Stimulated activated CD4-positive, alpha-beta T cell treated with anti-CD3 and anti-CD28 coated beads, Interleukin-4, amount 100 ng/mL, for 48 hours (primary cell): Measurements from ENCODE around the gene CEP63.
"Not testable (repeated sequence)": the region's sequence is repeated elsewhere in the genome, so short reads cannot be mapped to it uniquely, and the experiment has no call there.

Experiments
- DNase-seq, 2 donors: peaks; one replicate each; pipeline ENCODE4 v3.0.0-alpha.2; 2020; ENCODE audit warnings: low read depth in 2 of 2

The CEP63 gene

DNA sequence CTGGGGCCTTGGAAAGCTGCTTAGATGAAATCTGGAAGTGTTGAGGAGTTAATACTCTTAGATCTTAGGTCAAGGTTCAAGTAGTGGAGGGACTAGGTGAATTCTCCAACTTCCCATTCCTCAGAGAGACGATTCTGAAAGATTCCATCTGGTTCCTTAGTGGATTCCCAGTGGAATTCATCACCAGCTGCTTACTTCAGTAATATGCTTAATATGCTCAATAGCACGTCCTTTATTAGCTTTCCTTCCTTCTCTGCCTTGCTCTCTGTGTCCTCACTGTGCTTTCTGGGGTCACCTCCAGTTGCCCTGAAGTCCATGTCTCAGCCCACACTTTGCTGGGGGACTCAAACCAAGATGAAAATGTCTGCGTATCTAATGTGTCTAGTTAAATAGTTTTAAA, 31.0 kb downstream of the CEP63 start:
- no peak for DNase-seq

DNA sequence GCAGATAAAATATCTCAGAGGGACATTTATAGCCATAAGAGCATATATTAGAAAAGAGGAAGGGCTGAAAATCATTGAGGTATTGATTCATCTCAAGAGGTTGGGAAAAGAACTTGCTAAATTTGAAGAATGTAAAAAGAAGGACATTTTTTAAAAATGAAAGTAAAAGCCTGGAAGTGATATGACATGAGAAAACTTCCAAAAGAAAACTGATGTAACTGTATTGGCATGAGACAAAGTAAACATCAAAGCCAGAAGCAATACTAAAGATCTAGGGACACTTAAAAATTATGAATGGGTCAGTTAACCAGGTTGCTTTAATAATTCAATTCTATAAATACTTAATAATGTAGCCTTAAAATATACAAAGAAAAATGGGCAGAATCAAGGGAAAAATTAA, 31.9 kb downstream of the CEP63 start:
- DNase-seq, result no peak

DNA sequence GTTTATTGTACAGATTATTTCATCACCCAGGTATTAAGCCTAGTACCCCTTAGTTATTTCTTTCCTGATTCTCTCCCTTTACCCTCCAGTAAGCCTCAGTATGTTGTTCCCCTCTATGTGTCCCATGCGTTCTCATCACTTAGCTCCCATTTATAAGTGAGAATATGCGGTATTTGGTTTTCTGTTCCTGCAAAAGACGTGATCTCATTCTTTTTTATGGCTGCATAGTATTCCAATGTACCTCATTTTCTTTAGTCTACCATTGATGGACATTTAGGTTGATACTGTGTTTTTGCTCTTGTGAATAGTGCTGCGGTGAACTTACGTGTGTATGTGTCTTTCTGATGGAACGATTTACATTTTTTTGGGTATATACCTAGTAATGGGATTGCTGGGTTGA, 36.7 kb downstream of the CEP63 start:
- no peak for DNase-seq

DNA sequence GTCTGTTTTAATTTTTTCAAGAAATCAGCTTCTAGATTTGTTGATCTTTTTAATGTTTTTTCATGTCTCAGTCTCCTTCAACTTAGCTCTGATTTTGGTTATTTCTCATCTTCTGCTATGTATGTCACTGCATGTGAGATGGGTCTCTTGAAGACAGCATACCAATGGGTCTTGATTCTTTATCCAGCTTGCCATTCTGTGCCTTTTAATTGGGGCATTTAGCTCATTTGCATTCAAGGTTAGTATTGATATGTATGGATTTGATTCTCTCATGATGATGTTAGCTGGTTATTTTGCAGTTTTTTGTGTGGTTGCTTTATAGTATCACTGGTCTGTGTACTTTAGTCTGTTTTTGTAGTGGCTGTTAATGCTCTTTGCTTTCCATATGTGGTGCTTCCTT, 39.4 kb downstream of the CEP63 start:
- no peak for DNase-seq

DNA sequence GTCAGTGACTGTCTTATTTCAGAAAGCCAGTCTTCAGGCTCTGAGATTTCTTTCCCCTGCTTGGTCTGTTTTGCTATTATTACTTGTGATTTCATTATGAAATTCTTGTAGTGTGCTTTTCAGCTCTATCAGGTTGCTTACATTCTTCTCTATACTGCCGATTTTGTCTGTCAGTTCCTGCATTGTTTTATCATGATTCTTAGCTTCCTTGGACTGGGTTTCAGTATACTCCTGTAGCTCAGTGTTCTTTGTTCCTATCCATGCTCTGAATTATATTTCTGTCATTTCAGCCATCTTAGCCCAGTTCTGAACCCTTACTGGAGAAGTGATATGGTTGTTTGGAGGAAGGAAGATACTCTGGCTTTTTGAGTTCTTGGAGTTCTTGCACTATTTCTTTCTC, 40.5 kb downstream of the CEP63 start:
- DNase-seq, result no peak

GRCh38 chr3:134527037-134527436, 41.2 kb downstream of the CEP63 start:
- peak; percentile 2 to 19 for DNase-seq

- no peak for DNase-seq
Measured at GRCh38 chr3:134527538-134528186, 41.8 kb downstream of the CEP63 start.

- no peak for DNase-seq
Measured at GRCh38 chr3:134533493-134533892, 47.6 kb downstream of the CEP63 start.

DNA sequence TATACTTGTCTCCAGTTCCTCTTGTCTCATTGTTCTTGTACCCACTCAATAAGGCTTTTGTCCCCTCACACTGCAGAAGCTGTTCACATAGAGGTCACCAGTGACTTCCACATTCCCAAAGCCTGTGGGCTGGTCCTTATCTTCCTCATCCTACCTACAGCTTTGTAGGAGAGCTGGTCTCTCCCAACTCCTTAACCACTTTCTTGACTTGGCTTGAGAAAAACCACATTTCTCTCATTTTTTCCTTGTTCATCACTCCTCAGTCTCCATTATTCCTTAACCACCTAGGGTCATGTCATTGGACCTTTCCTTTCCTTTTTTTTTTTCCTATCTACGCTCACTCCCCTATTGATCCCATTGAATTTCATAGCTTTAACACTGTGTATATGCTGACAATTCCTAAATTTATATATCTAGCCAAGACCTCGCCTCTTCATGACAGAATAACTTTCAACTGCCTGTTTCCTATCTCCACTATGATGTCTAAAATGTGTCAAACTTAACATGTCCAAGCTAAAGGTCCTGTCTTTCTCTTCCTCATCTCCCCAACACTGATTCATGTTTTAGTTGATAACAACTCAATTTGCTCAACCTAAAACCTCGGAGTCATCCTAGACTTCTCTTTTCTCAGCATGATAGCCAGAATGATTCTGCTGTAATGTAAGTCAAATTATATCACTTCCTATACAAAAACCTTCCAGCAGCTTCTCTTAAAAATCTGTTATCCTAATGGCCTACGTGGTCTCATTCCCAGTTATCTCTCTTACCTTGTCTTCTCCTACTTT, 49.5 kb downstream of the CEP63 start:
- no peak for DNase-seq

DNA sequence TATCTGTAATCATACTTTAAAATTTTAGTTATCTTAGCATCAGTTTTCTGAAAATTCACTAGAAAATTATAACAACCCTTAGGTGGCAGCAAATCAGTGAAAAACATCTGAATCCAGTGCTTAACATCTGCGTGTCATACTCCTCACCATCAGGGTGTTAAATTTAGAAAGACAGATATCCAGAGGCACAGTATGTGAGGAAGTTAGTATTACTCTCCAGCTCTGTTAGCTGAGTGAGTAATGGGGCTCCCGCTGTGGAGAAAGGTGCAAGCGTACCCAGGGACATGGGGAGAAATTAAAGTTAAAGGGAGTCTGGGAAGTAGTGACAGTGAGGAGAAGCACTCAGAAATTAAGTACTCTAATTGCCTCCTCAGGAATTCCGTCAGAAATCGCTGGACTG, 50.9 kb downstream of the CEP63 start:
- DNase-seq, result no peak

- no peak for DNase-seq
Measured at GRCh38 chr3:134542287-134542958, 56.6 kb downstream of the CEP63 start.

DNA sequence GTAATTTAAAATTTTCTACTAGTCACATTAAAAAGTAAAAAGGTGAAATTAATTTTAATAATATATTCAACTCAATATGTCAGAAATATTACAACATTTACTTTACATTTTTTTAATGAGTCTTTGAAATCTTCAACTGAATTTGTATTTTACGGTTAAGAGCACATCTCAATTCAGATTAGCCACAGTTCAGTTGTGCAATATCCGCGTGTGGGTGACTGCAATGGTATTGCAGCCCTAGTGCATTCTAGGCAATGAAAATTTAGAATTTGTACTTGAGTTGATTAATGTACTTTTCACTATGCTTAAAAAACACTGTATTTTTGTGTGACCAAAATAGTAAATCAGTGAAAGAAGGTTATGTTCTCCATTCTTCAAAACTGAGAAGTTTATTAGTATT, 57.3 kb downstream of the CEP63 start:
- DNase-seq, result no peak

DNA sequence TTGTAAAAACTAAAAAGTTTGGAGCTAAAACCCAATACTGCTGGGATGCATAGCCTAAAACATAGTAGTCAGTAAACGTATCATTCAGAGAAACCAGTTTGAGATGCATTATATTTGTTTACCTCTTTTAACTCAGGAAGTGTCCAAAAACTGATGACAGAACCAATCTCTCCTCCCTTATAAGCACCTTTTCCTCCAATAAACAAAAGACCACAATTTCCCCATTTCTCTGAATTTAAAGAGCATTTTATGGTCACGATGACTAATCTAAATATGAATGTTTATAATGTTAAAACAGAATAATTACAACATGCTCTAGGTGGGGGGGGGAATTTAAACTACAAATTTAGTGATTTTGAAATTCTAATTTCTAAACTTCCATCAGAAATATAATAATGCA, 58.5 kb downstream of the CEP63 start:
- no peak for DNase-seq

GRCh38 chr3:134544783-134545182, 58.9 kb downstream of the CEP63 start:
- DNase-seq, result not testable (repeated sequence)

- DNase-seq, result no peak
Measured at GRCh38 chr3:134545818-134546217, 60.0 kb downstream of the CEP63 start.

DNA sequence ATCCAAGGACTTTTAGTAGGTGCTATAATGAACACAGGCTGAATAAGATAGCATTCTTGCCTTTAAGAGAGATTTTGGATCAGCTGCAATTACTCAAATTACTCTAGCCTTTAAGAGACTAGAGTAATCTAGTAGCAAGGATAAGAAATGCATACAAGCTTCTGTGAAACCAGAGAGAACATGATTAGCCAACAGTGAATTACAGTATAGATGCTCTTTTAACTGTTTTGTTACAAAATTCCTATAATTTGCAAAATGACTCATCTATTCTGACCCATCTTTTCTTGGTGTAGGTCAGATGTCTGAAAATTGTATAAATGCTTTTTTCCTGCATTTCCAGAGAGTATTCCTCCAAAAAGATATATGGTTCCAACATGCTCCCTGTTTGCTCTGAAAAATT, 66.9 kb downstream of the CEP63 start:
- DNase-seq, result no peak

GRCh38 chr3:134559591-134559990, 73.7 kb downstream of the CEP63 start:
- no peak for DNase-seq

GRCh38 chr3:134562055-134562454, 76.2 kb downstream of the CEP63 start:
- no peak for DNase-seq

- DNase-seq, result no peak
Measured at GRCh38 chr3:134563601-134564000, 77.7 kb downstream of the CEP63 start.

DNA sequence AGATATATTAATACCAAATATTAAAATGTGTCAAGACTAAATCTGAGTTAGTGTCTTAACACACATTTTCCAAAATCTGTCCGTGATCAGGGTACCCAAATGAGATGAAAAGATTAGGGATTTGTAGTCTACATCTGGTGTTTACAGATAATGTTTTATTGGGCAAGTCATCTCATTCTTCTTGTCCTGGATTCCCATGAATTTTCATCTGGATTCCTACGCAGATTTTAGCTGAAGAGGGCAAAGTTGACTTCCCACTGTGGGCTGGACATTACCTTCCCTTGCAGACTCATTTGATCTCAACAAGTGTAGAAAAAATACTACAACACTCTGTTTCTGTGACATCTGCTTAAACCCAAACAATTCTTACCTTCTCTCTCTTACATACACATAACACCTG, 79.1 kb downstream of the CEP63 start:
- DNase-seq, result no peak

GRCh38 chr3:134567605-134568004, 81.7 kb downstream of the CEP63 start:
- no peak for DNase-seq

- no peak for DNase-seq
Measured at GRCh38 chr3:134568790-134569189, 82.9 kb downstream of the CEP63 start.

GRCh38 chr3:134569899-134570298, 84.0 kb downstream of the CEP63 start:
- not testable (repeated sequence) for DNase-seq
